HT1080 (cell line): Measurements from ENCODE around the gene SCAP. TPM values are rescaled to one million over a fixed set of nuclear protein-coding genes. Genes with fewer than 3 reads are reported as not detected.
A peak's percentile ranks its signal among the peaks of the same experiment; 100 is the strongest.
"Not testable (repeated sequence)": the region's sequence is repeated elsewhere in the genome, so short reads cannot be mapped to it uniquely, and the experiment has no call there.

ENCODE experiments used
- DNase-seq: peaks from one replicate; pipeline ENCODE4 v3.0.0-alpha.2; 2015; ENCODE audit warnings: low read depth
- total RNA-seq: library from RNA; depleted of rRNA; stranded (reverse); fragments of >200 nt; shearing (Covaris generic); gene quantifications from 2 replicates; pipeline ENCODE4 v1.2.3, GENCODE V29; 2014

Gene SCAP
- total RNA-seq, 1 experiment from 2014 or later: 96.6 TPM

- no peak for DNase-seq
These were observed 76.0 kb downstream of the SCAP start for GRCh38 chr3:47399531-47400270.

DNA sequence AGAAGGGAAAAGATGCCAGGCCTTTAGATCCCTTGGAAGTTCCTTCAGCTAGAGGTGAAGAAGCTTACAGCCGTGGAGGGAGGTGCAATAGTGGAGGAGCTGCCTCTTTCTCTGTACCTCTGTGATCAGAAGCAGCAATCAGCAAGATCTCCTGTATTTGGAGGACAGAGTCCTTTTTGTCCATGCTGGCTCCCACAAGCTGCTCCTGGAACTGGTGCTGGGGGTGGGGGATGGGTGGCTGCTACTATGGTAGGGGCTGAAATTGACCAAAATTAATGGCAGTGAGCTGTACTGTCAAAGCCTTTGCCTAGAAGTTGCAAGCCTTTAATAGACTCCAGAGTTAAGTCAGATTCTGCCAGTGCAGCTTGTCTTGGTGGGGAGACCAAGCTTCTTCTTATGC is 76.7 kb downstream of the SCAP start:
- no peak for DNase-seq

- no peak for DNase-seq
These were observed 77.5 kb downstream of the SCAP start for GRCh38 chr3:47398228-47398627.

DNA sequence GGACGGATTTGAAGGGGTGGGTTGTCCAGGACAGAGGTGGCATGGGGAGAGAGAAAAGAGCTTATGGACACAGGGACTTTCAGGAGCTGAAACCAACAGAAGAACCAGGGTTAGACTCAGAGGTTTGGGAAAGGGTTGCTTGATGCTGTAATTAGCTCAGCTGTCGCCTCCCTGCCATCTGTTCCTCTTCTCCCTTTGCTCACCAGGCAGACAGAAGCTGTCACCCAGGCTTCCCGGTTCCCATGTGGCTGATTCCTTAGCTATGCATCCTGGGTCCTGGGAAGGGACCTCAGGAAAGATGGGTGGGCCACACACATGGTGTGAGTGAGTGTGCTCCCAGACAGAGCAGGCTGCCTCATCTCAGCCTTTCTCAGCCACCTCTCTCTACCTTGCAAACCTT is 80.9 kb downstream of the SCAP start:
- DNase-seq: no peak

GRCh38 chr3:47394140-47394870 is 81.4 kb downstream of the SCAP start:
- DNase-seq: no peak

- no peak for DNase-seq
These were observed 82.8 kb downstream of the SCAP start for GRCh38 chr3:47392933-47393332.

GRCh38 chr3:47385796-47386195 is 89.9 kb downstream of the SCAP start:
- DNase-seq: no peak

DNA sequence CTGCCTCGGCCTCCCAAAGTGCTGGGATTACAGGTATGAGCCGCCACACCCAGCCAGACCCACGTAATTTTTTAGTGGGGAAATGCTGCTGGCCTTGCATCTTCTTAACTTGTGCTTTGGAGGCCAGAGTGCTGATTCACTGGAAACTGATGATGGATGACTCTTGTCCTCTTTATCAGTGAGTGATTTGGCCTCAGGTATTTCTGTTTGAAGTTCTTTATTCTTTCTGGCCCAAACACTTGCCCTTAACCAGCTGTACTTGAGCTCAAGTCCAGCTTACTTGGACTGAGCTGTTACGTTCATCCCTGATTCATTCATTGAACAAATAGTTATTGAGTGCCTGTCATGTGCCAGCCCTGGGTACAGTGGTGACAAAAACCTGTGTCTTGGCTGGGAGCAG is 90.7 kb downstream of the SCAP start:
- DNase-seq: no peak

GRCh38 chr3:47384425-47384824 is 91.3 kb downstream of the SCAP start:
- DNase-seq: no peak

GRCh38 chr3:47381317-47382157 is 94.2 kb downstream of the SCAP start:
- DNase-seq: peak; percentile 88

DNA sequence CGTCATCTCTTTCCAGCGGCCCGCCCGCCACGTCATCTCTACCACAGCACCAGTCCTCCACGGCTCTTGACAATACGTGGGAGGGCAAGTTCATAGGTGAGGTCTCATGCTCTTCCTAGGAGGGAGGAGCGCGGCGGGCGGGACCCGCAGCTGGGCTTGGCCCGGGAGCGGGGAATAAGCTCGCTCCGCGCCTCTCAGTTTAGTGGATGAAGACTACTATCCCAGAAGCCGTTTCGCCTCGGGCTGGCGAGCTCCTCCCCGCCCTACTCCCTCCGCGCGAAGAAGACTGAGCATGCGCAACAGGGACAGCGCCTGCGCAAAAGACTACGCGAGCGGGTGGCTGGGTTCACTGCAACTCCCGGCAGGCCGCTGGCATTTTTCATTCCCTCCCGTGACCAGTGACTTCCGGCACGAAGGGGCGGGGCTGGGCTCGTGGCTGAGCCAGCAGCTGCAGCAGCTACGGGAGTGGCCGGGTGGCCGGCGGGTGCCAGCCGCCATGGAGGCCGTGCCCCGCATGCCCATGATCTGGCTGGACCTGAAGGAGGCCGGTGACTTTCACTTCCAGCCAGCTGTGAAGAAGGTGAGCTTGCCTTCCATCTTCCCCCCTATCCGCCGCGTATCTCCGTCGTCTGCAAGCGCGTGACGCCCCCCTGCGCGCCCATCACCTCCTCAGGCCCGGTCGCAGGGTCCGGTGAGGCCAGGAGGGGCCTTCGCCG is 95.0 kb downstream of the SCAP start, which contains the start of gene PTPN23:
Gene PTPN23, plus strand, starts transcription at position 421 of the 716 bp plus-strand sequence. Its CDS starts 76 bp downstream, at position 497.
- peak; percentile 99 for DNase-seq

DNA sequence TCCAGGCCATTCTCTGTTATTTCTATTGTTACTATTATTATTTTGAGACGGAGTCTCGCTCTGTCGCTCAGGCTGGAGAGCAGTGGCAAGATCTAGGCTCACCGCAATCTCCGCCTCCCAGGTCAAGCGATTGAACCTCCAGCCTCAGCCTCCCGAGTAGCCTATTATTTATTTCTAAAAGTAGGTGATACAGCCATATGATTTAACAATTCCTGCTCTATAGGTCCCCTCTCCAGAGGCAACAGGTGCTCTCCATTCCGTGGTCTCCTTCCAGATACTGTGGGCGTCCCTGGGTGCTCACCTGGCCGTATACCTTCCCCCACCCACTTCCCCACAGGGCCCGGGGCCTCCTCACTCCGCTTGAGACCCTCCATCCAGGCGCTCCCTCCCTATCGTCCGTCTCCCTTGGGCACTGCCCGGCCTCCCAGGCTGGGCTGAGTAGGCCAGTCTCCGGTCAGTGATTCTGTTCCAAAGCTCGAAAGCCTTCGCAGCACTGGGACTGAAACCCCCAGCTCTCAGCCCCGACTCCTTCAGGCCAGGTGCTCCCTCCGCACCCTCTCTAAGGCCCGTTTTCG is 95.6 kb downstream of the SCAP start:
- no peak for DNase-seq

- no peak for DNase-seq
These were observed 96.3 kb downstream of the SCAP start for GRCh38 chr3:47379411-47379899.

DNA sequence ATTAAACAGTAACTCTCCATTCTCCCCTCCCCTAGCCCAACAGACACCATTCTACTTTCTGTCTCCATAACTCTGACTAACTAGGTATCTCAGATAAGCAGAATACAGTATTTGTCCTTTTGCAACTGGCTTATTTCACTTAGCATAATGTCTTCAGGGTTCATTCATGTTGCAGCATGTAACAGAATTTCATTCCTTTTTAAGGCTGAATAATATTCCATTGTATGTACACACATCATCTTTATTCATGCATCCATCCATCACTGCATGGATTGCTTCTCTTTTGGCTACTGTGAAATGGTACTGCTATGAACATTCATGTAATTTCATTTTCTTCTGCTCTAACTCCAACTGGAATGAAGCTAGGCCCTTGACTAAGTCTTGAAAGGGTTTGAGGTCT is 96.9 kb downstream of the SCAP start:
- DNase-seq: no peak

- no peak for DNase-seq
These were observed 98.6 kb downstream of the SCAP start for GRCh38 chr3:47377186-47377585.

DNA sequence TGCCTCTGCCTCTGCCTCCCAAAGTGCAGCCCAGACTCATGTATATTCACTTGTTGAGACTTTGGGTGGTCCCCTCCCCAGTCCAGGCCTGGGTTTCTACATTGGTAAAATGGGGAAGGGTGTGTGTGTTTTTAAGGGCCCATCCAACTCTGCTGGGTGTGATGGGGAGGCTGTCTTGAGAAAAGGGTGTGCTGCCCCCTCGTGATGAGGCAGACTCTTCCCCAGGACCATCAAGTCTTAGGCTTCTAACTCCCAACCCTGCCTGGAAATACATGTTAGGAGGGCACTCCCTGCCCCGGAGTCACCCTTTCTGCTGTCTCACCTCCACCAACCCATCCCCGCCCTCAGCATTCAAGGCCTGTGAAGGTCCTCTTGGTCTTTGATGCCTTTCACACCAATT is 99.3 kb downstream of the SCAP start:
- DNase-seq: no peak

- DNase-seq: no peak
These were observed 101.2 kb downstream of the SCAP start for GRCh38 chr3:47374587-47374986.

- DNase-seq: no peak
These were observed 104.6 kb downstream of the SCAP start for GRCh38 chr3:47370887-47371697.

DNA sequence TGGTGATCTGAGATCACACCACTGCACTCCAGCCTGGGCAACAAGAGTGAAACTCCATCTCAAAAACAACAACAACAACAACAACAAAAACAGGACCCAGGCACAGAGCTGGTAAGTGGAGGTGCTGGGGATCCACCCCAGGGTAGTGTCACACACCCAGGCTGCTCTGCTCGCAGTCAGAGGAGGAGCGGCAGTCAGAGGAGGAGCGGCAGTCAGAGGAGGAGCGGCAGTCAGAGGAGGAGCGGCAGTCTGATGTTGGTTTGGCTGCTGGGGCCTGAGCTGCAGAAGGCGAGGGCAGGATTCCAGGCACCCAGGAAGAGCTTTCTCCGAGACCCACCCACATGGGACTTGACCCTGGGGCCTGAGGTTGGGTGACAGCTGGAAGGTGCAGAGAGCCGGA is 105.7 kb downstream of the SCAP start:
- not testable (repeated sequence) for DNase-seq

DNA sequence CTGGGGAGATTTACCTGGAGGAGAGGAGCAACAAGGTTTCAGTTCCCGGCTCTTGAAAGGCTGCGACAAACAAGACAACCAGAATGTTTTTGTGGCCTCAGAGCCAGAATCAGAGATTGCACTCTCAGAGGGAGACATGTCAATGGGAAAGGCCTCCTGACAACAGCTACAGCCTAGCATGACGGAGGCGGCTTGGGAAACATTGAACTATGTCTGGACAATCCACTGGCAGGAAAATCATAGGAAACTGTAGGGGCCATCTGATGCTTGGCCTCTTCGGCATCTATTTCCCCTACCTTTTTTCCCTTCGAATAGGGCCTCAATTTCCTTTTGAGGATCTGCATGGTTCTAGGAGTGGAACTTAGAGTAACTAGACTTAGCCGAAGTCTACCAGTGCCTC is 108.1 kb downstream of the SCAP start:
- no peak for DNase-seq
